Measurements from ENCODE around the gene MYH10.

DNA sequence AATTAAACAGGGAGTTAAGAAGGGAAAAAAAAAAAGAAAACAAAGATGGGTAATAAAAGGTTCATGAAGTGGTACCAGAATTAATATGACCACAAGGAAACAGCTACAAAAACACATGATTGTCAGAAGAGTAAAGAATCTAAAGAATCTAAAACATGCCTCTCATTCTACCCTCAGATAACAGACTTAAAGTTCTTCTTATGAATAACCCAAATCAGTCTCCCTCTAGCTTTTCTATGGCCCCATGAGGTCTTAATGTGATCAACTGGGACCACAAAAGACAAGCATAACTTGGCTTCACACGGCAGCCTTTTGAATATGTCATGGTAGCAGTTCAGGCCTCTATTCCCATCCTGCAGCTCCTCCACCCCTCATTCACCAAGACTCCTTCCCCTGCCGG lies 6.9 kb downstream of the MYH10 start:
- TF ChIP-seq POLR2AphosphoS5 (IDR thresholded peaks at IDR 0.05; ENCODE audit: insufficient read depth in 1 of 2, low read depth in 1 of 2), result no peak
- TF ChIP-seq POLR2A (IDR thresholded peaks at IDR 0.05), result no peak
- TF ChIP-seq, protein P1, sequence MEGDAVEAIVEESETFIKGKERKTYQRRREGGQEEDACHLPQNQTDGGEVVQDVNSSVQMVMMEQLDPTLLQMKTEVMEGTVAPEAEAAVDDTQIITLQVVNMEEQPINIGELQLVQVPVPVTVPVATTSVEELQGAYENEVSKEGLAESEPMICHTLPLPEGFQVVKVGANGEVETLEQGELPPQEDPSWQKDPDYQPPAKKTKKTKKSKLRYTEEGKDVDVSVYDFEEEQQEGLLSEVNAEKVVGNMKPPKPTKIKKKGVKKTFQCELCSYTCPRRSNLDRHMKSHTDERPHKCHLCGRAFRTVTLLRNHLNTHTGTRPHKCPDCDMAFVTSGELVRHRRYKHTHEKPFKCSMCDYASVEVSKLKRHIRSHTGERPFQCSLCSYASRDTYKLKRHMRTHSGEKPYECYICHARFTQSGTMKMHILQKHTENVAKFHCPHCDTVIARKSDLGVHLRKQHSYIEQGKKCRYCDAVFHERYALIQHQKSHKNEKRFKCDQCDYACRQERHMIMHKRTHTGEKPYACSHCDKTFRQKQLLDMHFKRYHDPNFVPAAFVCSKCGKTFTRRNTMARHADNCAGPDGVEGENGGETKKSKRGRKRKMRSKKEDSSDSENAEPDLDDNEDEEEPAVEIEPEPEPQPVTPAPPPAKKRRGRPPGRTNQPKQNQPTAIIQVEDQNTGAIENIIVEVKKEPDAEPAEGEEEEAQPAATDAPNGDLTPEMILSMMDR (IDR thresholded peaks at IDR 0.05), result no peak
